ENCODE data around the gene PPP1R14B.

- TF ChIP-seq EZH2 (IDR thresholded peaks at IDR 0.05), result no peak
- TF ChIP-seq POLR2AphosphoS5 (IDR thresholded peaks at IDR 0.05; ENCODE audit: borderline replicate concordance, low read depth, low read length), result no peak
These were observed 45.2 kb upstream of the PPP1R14B start for GRCh38 chr11:64291752-64292459.
